ENCODE results near the gene PIP4K2A. TPM values are rescaled to one million over a fixed set of nuclear protein-coding genes. Genes with fewer than 3 reads are reported as not detected.

Gene PIP4K2A
- total RNA-seq, 6 experiments from 2014 or later: 8.1 to 27.6 (median 12.0) TPM

- ATAC-seq (peak in 1 of 4 donors; percentile 22), DNase-seq (no peak)
- TF ChIP-seq, protein P1, sequence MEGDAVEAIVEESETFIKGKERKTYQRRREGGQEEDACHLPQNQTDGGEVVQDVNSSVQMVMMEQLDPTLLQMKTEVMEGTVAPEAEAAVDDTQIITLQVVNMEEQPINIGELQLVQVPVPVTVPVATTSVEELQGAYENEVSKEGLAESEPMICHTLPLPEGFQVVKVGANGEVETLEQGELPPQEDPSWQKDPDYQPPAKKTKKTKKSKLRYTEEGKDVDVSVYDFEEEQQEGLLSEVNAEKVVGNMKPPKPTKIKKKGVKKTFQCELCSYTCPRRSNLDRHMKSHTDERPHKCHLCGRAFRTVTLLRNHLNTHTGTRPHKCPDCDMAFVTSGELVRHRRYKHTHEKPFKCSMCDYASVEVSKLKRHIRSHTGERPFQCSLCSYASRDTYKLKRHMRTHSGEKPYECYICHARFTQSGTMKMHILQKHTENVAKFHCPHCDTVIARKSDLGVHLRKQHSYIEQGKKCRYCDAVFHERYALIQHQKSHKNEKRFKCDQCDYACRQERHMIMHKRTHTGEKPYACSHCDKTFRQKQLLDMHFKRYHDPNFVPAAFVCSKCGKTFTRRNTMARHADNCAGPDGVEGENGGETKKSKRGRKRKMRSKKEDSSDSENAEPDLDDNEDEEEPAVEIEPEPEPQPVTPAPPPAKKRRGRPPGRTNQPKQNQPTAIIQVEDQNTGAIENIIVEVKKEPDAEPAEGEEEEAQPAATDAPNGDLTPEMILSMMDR (IDR thresholded peaks at IDR 0.05): no peak
- TF ChIP-seq POLR2A (IDR thresholded peaks at IDR 0.05): no peak
- H3K27ac ChIP-seq: no peak overlapping the region
- H3K27me3 ChIP-seq: no peaks in the 10 kb centered on the region
- H3K4me3 ChIP-seq: no peak overlapping the region
- H3K36me3 ChIP-seq: no peaks in the 10 kb centered on the region
- H3K4me1 ChIP-seq: peaks cover 0 to 18% (median 2%) of the 10 kb centered on the region in 4 donors
- WGBS (ENCODE audit: insufficient coverage, low coverage, low lambda C conversion rate, missing lambda C conversion rate): 53% methylated on average over 12 of the region's 12 CpGs
- intact Hi-C loops (cut with DNase I): no loop called here
- no peaks in the 10 kb centered on the region for H3K9me3 ChIP-seq
Measured at GRCh38 chr10:22651276-22651980, 63.0 kb downstream of the PIP4K2A start.

- intact Hi-C loops (cut with DNase I): no loop called here
- TF ChIP-seq, protein P1 (IDR thresholded peaks at IDR 0.05): no peak
- TF ChIP-seq POLR2A (IDR thresholded peaks at IDR 0.05): no peak
- no CpG with 5 or more reads among the region's 4 CpGs for WGBS (ENCODE audit: insufficient coverage, low coverage, low lambda C conversion rate, missing lambda C conversion rate)
- DNase-seq (no peak), ATAC-seq (no peak)
- Histone ChIP-seq H3K36me3 (no peaks in the 10 kb centered on the region), H3K4me3 (no peak overlapping the region), H3K4me1 (peaks cover 0 to 9% (median under 1%) of the 10 kb centered on the region in 4 donors), H3K9me3 (no peaks in the 10 kb centered on the region), H3K27me3 (no peaks in the 10 kb centered on the region), H3K27ac (no peak overlapping the region)
Measured at GRCh38 chr10:22649994-22650393, 64.4 kb downstream of the PIP4K2A start.

- no peak overlapping the region for H3K27ac ChIP-seq
- ATAC-seq: peak; percentile 26 to 53 (median 36)
- intact Hi-C loops (cut with DNase I): no loop called here
- 49% methylated on average over 8 of the region's 9 CpGs for WGBS (ENCODE audit: insufficient coverage, low coverage, low lambda C conversion rate, missing lambda C conversion rate)
- no peaks in the 10 kb centered on the region for H3K27me3 ChIP-seq
- H3K4me1 ChIP-seq: peaks cover 0 to 6% (median 0%) of the 10 kb centered on the region in 4 donors
- H3K9me3 ChIP-seq: no peaks in the 10 kb centered on the region
- no peak for DNase-seq
- no peak overlapping the region for H3K4me3 ChIP-seq
- no peaks in the 10 kb centered on the region for H3K36me3 ChIP-seq
- TF ChIP-seq, protein P1 (IDR thresholded peaks at IDR 0.05): no peak
- TF ChIP-seq POLR2A (IDR thresholded peaks at IDR 0.05): no peak
Measured at GRCh38 chr10:22649390-22649841, 65.0 kb downstream of the PIP4K2A start.

- Histone ChIP-seq H3K27ac (peak overlapping the region in 1 of 3 donors; percentile 7), H3K4me1 (peaks cover 0 to 6% (median 0%) of the 10 kb centered on the region in 4 donors), H3K9me3 (no peaks in the 10 kb centered on the region), H3K4me3 (no peak overlapping the region), H3K27me3 (no peaks in the 10 kb centered on the region), H3K36me3 (no peaks in the 10 kb centered on the region)
- TF ChIP-seq POLR2A (IDR thresholded peaks at IDR 0.05): no peak
- TF ChIP-seq, protein P1 (IDR thresholded peaks at IDR 0.05): no peak
- DNase-seq (no peak), ATAC-seq (peak; percentile 23 to 56 (median 32))
- whole genome bisulfite sequencing (ENCODE audit: insufficient coverage, low coverage, low lambda C conversion rate, missing lambda C conversion rate): 32% methylated on average over 2 of the region's 2 CpGs
- intact Hi-C loops (cut with DNase I): no loop called here
Measured at GRCh38 chr10:22648547-22648961, 65.8 kb downstream of the PIP4K2A start.
